Measurements from ENCODE around the gene MOB1B. TPM values are rescaled to one million over a fixed set of nuclear protein-coding genes. Genes with fewer than 3 reads are reported as not detected.

Gene MOB1B
- total RNA-seq, 6 experiments from 2014 or later = 26.9 to 37.0 (median 33.8) TPM

- H3K27me3 Mint-ChIP-seq (ENCODE audit: insufficient read depth) = no peaks in the 10 kb centered on the region; the same call in 1 of the 2 replicates
- H3K36me3 Mint-ChIP-seq (ENCODE audit: low read depth) = peaks cover 6% of the 10 kb centered on the region; the same call in 1 of the 2 replicates
- no peaks in the 10 kb centered on the region for H3K9me3 Mint-ChIP-seq
- H3K27ac Mint-ChIP-seq = no peak overlapping the region
- H3K4me3 Mint-ChIP-seq = no peak overlapping the region
- peaks cover 63% of the 10 kb centered on the region for H3K4me1 Mint-ChIP-seq (ENCODE audit: low read depth)
- no peak for TF ChIP-seq CTCF (IDR thresholded peaks at IDR 0.05)
- DNase-seq = no peak
Observed at GRCh38 chr4:70925899-70926635, 23.9 kb downstream of the MOB1B start.

DNA sequence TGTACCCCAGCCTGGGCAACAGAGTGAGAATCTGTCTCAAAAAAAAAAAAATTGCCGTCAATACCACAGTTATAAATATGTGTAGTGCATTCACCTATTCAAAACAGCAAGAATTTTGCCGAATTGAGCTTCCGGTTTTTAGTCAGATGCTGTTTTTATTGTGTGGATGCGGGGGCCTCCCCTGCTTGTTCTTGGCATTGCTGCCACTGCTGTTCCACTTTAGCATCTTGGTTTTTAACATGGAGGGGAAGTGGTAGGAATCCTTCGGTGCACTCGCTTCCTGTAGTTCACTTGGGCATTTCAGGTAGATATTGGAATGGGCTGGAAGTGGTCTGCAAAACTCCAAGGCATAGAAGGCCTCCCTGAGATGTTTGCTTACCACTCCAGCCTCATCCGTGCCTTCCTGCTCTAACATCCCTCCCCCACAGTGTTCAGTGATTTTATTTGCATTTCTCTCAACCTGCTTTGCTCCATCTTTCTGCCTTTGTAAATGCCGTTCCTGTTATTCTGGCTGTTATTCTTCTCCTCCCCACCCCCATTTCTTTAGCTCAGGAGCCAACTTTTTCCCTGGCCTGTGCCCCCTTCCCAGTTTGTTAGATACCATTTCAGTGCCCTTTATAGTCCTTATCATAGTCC lies 25.5 kb downstream of the MOB1B start:
- no peak for TF ChIP-seq CTCF (IDR thresholded peaks at IDR 0.05)
- Mint-ChIP-seq H3K9me3 (no peaks in the 10 kb centered on the region), H3K4me3 (no peak overlapping the region), H3K27ac (peak overlapping the region; percentile 12; the same call in 1 of the 2 replicates), H3K27me3 (ENCODE audit: insufficient read depth) (no peaks in the 10 kb centered on the region; the same call in 1 of the 2 replicates), H3K4me1 (ENCODE audit: low read depth) (peaks cover 59% of the 10 kb centered on the region), H3K36me3 (ENCODE audit: low read depth) (peaks cover 8% of the 10 kb centered on the region)
- no peak for DNase-seq

GRCh38 chr4:70930530-70931256 lies 28.5 kb downstream of the MOB1B start:
- TF ChIP-seq CTCF (IDR thresholded peaks at IDR 0.05) = no peak
- H3K27me3 Mint-ChIP-seq (ENCODE audit: insufficient read depth) = no peaks in the 10 kb centered on the region
- H3K36me3 Mint-ChIP-seq (ENCODE audit: low read depth) = peaks cover 13% of the 10 kb centered on the region
- H3K4me3 Mint-ChIP-seq = no peak overlapping the region
- H3K27ac Mint-ChIP-seq = no peak overlapping the region; the same call in 1 of the 2 replicates
- DNase-seq = no peak
- H3K4me1 Mint-ChIP-seq (ENCODE audit: low read depth) = peaks cover 35% of the 10 kb centered on the region
- no peaks in the 10 kb centered on the region for H3K9me3 Mint-ChIP-seq

GRCh38 chr4:70931347-70931746 lies 29.2 kb downstream of the MOB1B start:
- no peak for TF ChIP-seq CTCF (IDR thresholded peaks at IDR 0.05)
- no peak overlapping the region for H3K27ac Mint-ChIP-seq

DNA sequence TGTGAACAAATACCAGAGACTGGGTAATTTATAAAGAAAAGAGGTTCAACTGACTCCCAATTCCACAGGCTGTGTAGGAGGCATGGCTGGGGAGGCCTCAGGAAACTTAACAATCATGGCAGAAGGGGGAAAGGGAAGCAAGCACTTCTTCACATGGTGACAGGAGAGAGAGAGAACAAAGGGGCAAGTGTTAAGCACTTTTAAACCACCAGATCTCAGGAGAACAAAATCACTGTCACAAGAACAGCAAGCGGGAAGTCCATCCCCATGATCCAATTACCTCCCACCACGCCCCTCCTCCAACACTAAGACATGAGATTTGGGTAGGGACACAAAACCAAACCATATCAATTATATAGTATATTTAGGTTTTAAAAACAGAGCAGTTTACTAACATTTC lies 30.8 kb downstream of the MOB1B start:
- Mint-ChIP-seq H3K9me3 (no peaks in the 10 kb centered on the region), H3K4me3 (no peak overlapping the region), H3K4me1 (ENCODE audit: low read depth) (peaks cover 29% of the 10 kb centered on the region), H3K36me3 (ENCODE audit: low read depth) (peaks cover 16% of the 10 kb centered on the region), H3K27me3 (ENCODE audit: insufficient read depth) (no peaks in the 10 kb centered on the region), H3K27ac (no peak overlapping the region)
- DNase-seq = no peak
- no peak for TF ChIP-seq CTCF (IDR thresholded peaks at IDR 0.05)

More at GRCh38 chr4:70931347-70931746, 29.2 kb downstream of the MOB1B start:
- H3K4me3 Mint-ChIP-seq = no peak overlapping the region
- no peak for DNase-seq
- peaks cover 16% of the 10 kb centered on the region for H3K36me3 Mint-ChIP-seq (ENCODE audit: low read depth)
- no peaks in the 10 kb centered on the region for H3K27me3 Mint-ChIP-seq (ENCODE audit: insufficient read depth)
- peaks cover 31% of the 10 kb centered on the region for H3K4me1 Mint-ChIP-seq (ENCODE audit: low read depth)
- H3K9me3 Mint-ChIP-seq = no peaks in the 10 kb centered on the region

All from HFFc6 (cell line).